NCI-H146 treated with DMSO at 0.1 percent for 48 hours (cell line): ENCODE results near the gene SPATA31E1.

ENCODE experiments used
- DNase-seq: peaks from one replicate; lab custom pipeline; 2025; ENCODE audit not compliant: unreplicated experiment; lab: John Stamatoyannopoulos, UW

SPATA31E1 gene

DNA sequence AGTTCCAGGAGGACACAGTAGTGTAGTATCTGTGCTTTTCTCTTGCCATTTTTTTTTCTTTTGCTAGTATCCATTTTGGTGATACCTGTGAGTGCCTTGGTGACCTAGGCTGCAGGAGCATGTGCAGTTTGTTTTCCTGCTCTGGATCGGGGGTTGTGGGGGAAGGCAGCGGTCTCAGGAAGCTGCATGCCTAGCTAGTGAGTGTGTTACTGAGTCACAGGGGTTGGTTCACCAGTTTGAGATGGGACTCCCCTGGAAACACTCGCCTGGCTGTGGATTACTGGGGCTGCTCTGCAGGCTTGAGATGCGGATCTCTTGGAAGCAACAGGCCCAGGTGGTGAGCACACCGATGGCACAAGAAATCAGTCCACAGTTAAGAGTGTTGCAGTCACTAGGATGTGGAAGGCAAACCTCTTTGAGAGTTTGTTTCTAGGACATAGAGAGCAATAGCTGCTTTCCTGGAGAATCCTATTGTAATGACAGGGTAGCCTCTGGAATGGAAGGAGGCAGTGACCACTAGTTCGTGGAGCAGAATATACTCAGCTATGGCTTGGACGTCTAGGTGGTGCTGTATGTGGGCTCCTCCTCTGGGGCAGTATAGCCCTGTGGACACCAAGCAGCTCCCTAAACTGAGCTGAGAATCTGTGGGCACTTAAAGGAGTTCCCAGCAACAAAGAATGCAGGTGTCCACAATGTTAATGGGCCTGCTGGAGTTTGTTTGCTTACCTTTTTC lies 20.0 kb upstream of the SPATA31E1 start:
- no peak for DNase-seq

- DNase-seq: no peak
Measured at GRCh38 chr9:87863882-87864465, 18.7 kb upstream of the SPATA31E1 start.

DNA sequence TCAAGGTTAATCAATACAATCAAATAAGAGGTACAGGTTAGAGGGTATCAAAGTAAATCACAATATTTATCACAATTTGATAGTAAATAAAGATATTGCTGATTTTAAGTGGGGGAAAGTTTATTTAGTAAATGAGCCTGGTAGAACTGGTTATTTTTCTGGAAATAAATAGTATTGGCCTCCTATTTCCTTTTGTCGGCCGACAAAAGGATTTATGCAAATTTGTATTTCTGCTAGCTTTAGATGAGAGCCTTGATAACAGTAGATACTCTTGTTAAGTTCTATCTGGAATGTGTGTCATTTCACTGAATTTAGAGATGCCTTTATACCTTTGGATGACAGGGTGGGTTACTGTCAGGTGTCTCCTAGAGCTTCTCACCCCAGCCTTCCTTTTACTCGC lies 17.8 kb upstream of the SPATA31E1 start:
- DNase-seq: no peak

GRCh38 chr9:87865626-87866025 lies 17.1 kb upstream of the SPATA31E1 start:
- no peak for DNase-seq

DNA sequence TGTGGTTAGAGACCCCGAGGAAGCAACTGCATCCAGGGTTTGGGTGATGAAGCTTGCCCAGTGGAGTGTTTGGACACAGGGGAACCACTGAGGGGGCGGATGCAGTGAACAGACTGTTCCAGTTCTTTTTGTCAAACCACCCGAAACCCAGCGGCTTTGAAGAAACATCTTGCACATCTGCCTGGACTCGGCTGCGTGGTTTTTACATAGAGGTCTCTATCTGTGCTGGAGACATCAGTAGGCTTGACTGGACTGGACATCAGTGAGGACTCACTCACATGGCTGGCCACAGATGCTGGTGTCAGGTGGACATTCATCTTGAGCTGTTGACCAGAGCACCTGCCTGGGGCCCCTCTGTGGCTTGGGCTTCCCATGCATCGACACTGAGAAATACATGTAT lies 15.3 kb upstream of the SPATA31E1 start:
- no peak for DNase-seq

- no peak for DNase-seq
Measured at GRCh38 chr9:87868175-87868574, 14.5 kb upstream of the SPATA31E1 start.

DNA sequence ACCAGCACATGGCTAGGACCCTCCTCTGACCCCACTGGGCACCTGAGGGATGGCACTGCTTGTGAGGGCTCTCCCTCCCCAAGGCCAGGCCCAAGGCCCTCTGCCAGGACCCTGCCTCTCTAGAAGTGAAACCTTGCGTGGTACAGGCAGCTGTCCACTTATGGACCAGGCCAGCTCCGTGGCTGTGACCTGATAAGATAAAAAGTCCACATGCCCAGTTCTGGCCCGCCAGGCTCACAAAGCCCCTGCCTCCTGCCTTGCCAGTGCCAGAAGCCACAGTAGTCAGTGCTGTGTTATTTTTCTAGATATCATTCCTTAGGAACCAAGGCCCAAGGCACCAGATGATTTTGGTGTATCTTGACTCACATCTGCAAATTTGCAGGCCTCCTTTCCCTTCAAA lies 14.0 kb upstream of the SPATA31E1 start:
- no peak for DNase-seq

DNA sequence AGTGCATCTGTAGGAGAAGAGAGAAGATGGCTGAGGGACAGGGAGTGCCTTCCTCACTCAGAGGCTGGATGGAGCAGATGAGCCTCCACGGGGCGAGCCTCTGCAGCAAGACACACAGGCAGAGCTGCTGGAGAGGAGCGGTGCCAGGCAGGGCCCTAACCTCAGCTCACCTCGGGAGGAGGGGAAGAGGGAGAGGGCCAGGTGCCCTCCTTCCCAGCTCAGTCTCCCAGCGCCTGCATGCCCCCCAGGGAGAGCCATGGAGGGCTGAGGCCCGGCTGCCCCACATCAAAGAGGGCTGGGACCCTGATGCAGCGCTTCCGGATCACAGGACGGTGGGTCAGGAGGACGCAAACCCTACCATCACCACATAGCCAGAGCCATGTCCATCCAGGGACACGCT lies 13.6 kb upstream of the SPATA31E1 start:
- DNase-seq: no peak

GRCh38 chr9:87871425-87872078 lies 11.1 kb upstream of the SPATA31E1 start:
- no peak for DNase-seq

DNA sequence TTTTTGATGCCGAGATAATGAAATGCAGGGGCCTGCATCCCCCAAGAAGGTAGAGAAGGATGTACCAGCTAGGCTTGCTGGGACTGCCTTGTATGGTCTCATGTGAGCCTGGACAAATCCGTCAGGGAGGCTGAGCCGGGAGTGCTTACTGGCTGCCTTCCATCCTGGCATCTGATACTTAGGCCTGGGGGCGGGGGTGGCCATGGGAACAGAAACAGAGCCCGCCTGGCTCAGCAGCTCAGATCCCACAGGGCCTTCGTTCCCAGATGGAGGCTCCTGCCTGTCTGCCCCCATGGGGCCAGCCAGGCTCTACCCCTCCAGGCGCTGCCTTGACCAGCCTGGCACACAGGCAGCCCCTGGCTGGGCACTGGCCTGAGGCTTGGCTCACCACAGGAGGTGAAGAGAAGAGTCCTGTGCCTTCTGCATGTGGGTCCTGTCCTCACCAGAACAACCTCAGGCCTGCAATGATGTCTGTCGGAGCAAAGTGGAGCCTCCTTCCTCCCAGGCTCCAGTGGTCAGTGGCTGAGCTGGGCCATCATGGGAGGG lies 10.5 kb upstream of the SPATA31E1 start:
- DNase-seq: no peak

DNA sequence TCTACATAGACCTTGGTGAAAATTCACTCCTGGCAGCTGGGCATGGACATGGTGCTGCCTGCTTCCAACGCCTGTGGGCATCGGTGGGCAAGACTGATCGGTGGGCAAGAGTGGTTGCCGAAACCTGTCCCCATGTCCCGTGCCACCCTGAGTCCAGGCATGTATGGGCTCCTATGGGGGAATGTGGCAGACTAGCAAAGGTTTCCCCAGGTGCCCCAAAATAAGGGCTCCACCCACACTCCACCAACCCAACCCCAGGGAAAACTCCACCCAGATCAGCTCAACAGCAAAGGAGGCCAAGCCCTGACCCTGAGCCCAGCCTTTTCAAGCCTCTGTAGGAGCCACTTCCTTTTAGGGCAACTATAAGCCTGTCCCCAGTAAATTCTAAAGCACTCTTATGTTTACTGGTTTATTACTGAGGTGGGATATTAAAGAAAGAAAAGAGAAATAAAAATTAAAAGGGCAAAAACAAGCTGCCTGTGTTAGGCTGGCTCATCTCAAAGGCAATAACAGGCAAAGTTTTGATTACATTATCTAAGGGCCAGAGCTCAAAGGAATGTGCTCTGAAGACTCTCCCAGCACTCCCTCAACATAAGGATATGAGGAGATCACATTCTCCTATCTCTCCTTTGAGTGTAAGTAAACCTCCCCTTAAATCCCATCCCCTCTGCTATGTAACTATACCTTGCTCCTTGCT lies 8.9 kb upstream of the SPATA31E1 start:
- no peak for DNase-seq

- DNase-seq: no peak
Measured at GRCh38 chr9:87874304-87874623, 8.4 kb upstream of the SPATA31E1 start.

DNA sequence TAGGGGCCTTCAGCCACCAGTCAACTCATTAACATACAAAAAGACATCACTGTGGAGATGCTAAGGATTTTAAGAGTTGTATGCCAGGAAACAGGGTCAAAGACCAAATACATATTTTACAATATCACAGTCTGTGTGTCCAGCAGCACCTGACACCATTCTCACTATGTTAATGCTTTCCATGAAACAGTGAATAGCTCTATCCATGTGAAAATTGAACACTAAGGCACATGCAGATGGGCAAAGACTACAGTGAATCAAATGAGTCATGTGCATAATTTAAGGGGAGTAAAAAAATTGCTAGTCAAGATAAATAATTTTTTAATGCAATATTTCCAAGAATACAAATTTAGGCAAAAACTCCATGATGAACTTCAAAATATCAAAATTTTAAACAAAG lies 7.6 kb upstream of the SPATA31E1 start:
- DNase-seq: no peak

GRCh38 chr9:87875831-87876545 lies 6.7 kb upstream of the SPATA31E1 start:
- DNase-seq: no peak

DNA sequence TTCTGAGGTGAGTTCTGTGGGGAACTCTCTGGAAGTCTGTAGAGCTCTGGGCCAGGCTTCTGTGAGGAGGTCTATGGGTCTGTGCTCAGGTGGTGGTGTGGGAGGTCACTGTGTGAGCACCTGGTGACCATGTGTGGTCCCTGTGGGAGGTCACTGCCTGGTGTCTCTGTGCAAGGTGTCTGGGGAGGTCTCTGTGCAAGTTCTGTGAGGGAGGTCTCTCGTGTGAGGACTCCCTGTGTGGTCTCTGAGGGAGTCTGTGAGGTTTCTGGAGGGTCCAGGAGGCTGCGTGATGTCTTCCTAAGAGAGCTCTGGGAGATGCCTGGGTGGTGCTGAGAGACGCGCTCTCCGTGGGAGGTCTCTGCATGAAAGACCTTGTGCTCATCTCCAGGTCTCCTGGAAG lies 6.0 kb upstream of the SPATA31E1 start:
- DNase-seq: no peak

DNA sequence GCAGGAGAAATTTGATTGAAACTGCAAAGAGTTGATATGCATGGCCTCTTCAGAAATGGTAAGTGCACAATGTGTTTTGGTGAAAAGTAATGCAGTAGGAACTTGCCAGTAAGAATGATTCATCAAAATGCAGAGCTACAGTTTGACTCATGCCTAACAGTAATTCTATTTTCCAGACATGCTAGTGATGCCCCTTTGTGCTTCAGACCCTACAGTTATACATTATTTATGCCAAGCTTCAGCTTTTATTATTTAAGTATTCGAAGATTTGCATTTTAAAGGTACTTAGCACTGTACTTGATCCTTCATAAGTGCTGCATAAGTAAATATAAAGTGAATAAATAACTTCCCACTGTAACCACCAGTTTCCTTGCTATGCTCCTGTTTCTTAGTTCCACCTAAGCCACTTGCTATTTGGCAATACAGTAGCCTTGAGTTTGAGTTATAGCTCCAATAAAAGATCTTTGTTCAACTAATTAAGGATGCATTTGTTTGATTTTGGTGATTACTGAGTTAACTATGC lies 3.6 kb upstream of the SPATA31E1 start:
- no peak for DNase-seq

- DNase-seq: no peak
Measured at GRCh38 chr9:87880116-87880515, 2.6 kb upstream of the SPATA31E1 start.

DNA sequence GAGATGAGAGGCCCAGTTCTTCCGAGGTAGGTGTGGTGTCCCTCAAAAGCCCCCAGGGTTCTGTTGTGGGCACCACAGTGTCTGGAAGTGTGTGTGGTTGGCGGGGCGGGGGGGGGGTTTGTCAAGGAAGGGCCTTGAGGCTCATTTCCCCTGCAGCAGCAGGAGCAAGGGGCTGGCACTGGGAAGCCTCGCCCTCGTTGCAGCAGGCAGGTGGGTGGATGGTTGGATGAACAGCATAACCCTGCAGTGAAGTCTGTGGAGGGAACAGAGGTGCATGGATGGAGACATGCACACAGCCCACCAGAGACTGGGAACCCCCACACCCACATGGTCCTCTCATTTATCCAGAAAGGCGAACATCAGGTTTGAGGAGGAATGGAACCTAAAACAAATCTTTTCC lies 2.0 kb upstream of the SPATA31E1 start:
- DNase-seq: no peak

GRCh38 chr9:87883274-87883673 lies 597 bp downstream of the SPATA31E1 start:
- DNase-seq: no peak

GRCh38 chr9:87883990-87884389 lies 1.3 kb downstream of the SPATA31E1 start:
- DNase-seq: no peak
